ENCODE measurements around the gene TPST1. TPM values are rescaled to one million over a fixed set of nuclear protein-coding genes. Genes with fewer than 3 reads are reported as not detected.

TPST1 gene
- total and polyA plus RNA-seq, 2 experiments from 2014 or later = 21.1 to 24.8 TPM

GRCh38 chr7:66236713-66237303 lies 31.7 kb downstream of the TPST1 start:
- Histone ChIP-seq H3K27me3 (no peaks in the 10 kb centered on the region), H3K36me3 (no peaks in the 10 kb centered on the region), H3K4me1 (ENCODE audit: low read depth) (no peaks in the 10 kb centered on the region), H3K4me3 (no peak overlapping the region), H3K27ac (no peak overlapping the region), H3K9me3 (ENCODE audit: low read depth) (no peaks in the 10 kb centered on the region)
- no peak for TF ChIP-seq CTCF (IDR thresholded peaks at IDR 0.05; ENCODE audit: low read depth, low read length)
- DNase-seq (ENCODE audit: low read depth in 1 of 2, low spot score in 1 of 2) = no peak

GRCh38 chr7:66237906-66238772 lies 33.0 kb downstream of the TPST1 start:
- Histone ChIP-seq H3K36me3 (no peaks in the 10 kb centered on the region), H3K27me3 (no peaks in the 10 kb centered on the region), H3K9me3 (ENCODE audit: low read depth) (no peaks in the 10 kb centered on the region), H3K4me1 (ENCODE audit: low read depth) (no peaks in the 10 kb centered on the region), H3K27ac (peak overlapping the region; percentile 13), H3K4me3 (no peak overlapping the region)
- no peak for TF ChIP-seq CTCF (IDR thresholded peaks at IDR 0.05; ENCODE audit: low read depth, low read length)
- DNase-seq (ENCODE audit: low read depth in 1 of 2, low spot score in 1 of 2) = no peak

DNA sequence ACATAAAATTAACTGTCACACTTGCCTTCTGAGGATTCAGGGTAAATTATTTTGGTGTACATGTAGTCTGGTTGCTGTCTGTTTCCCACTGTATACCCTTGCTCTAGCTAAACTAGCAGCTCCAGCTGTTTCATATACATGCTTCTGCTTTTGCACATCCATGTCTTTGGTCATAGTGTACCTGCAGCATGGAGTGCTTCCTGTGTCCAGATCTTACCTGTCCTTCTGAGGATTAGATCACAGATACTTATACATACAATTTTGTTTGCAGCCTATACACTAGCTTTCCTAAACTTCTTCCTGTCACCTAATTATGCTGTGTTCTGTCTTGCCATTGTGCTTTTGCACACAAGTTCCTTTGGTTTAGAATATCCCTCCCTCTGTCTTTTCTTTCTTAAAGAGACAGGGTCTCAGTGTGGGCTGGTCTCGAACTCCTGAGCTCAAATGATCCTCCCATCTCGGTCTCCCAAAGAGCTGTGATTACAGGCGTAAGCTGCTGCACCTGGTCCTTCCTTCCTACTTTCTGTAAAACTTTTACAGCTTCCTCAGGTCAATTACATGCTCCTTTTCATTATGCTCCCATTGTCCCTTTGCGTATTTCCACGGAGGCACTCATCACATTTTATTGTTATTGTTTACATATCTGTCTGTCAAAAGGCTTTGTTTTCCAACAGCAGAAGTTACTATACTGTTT lies 33.8 kb downstream of the TPST1 start:
- TF ChIP-seq CTCF (IDR thresholded peaks at IDR 0.05; ENCODE audit: low read depth, low read length) = no peak
- Histone ChIP-seq H3K27me3 (no peaks in the 10 kb centered on the region), H3K27ac (peak overlapping the region; percentile 13), H3K4me1 (ENCODE audit: low read depth) (no peaks in the 10 kb centered on the region), H3K9me3 (ENCODE audit: low read depth) (no peaks in the 10 kb centered on the region), H3K4me3 (no peak overlapping the region), H3K36me3 (no peaks in the 10 kb centered on the region)
- no peak for DNase-seq (ENCODE audit: low read depth in 1 of 2, low spot score in 1 of 2)

GRCh38 chr7:66239467-66239856 lies 34.3 kb downstream of the TPST1 start:
- no peak for TF ChIP-seq CTCF (IDR thresholded peaks at IDR 0.05; ENCODE audit: low read depth, low read length)
- Histone ChIP-seq H3K4me1 (ENCODE audit: low read depth) (no peaks in the 10 kb centered on the region), H3K27ac (no peak overlapping the region), H3K27me3 (no peaks in the 10 kb centered on the region), H3K36me3 (no peaks in the 10 kb centered on the region), H3K9me3 (ENCODE audit: low read depth) (no peaks in the 10 kb centered on the region), H3K4me3 (no peak overlapping the region)
- DNase-seq (ENCODE audit: low read depth in 1 of 2, low spot score in 1 of 2) = no peak

DNA sequence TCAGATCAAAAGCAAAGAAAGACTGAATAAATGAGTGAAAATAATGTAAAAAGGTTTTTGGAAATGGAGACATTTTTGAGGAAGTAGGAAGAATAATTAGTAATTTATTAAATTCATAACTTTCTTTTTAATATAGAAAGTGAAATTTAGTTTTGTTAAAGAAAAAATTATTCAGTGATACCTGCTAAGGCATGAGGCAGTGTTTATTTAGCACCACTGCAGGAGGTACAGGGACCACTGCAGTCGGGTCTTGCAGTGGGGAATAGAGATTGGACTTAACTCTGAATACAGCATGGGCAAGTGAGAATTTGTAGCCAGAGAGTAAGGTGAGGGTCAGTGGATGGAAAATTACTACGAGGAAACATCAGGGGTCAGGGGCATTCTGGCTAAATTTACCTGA lies 39.9 kb downstream of the TPST1 start:
- no peak for DNase-seq (ENCODE audit: low read depth in 1 of 2, low spot score in 1 of 2)
- Histone ChIP-seq H3K27ac (no peak overlapping the region), H3K4me1 (ENCODE audit: low read depth) (peaks cover 5% of the 10 kb centered on the region), H3K4me3 (no peak overlapping the region), H3K36me3 (no peaks in the 10 kb centered on the region), H3K27me3 (no peaks in the 10 kb centered on the region), H3K9me3 (ENCODE audit: low read depth) (no peaks in the 10 kb centered on the region)
- TF ChIP-seq CTCF (IDR thresholded peaks at IDR 0.05; ENCODE audit: low read depth, low read length) = no peak

Measured in cardiac muscle cell (in vitro differentiated cells and primary cell).